SK-N-MC (cell line): ENCODE data around the gene RNF13.

ENCODE experiments used
- DNase-seq: peaks from one replicate; pipeline ENCODE4 v3.0.0-alpha.2; 2011; ENCODE audit warnings: low read depth, low spot score
- H3K27ac ChIP-seq: fragments of 200-600 bp; sonication (generic); 2 replicates; pipeline ENCODE4 v1.5.1; 2016; ENCODE audit warnings: mixed run types
- H3K36me3 ChIP-seq: fragments of 200-600 bp; sonication (generic); 2 replicates; pipeline ENCODE4 v1.6.1; 2017; ENCODE audit warnings: antibody characterized with exemption, low read length, mixed read lengths; ENCODE audit not compliant: insufficient read depth
- H3K4me3 ChIP-seq: fragments of 200-600 bp; sonication (generic); 2 replicates; pipeline ENCODE4 v1.5.1; 2016
- H3K9ac ChIP-seq: fragments of 200-600 bp; sonication (generic); 2 replicates; pipeline ENCODE4 v1.8.0; 2017; ENCODE audit warnings: mixed run types, mixed read lengths; ENCODE audit not compliant: insufficient read length
- H3K9me3 ChIP-seq: fragments of 200-600 bp; sonication (generic); 2 replicates; pipeline ENCODE4 v1.6.1; 2017; ENCODE audit warnings: low read depth, mild to moderate bottlenecking, antibody characterized with exemption, low read length, moderate library complexity, mixed read lengths
- EZH2 ChIP-seq: fragments of 200-600 bp; sonication (generic); IDR thresholded peaks from one replicate; pipeline ENCODE4 v1.6.1; 2017; ENCODE audit warnings: antibody characterized with exemption
- FOXP2 ChIP-seq: optimal IDR thresholded peaks from 2 replicates; pipeline ENCODE3; 2011; ENCODE audit warnings: mild to moderate bottlenecking, moderate library complexity; ENCODE audit not compliant: insufficient read depth; ENCODE audit errors: extremely low read length, control extremely low read depth
- POLR2AphosphoS5 ChIP-seq: IDR thresholded peaks from 2 replicates; pipeline ENCODE4 v1.6.1; 2012; ENCODE audit warnings: mild to moderate bottlenecking, low read depth, low read length, borderline replicate concordance

The RNF13 gene

DNA sequence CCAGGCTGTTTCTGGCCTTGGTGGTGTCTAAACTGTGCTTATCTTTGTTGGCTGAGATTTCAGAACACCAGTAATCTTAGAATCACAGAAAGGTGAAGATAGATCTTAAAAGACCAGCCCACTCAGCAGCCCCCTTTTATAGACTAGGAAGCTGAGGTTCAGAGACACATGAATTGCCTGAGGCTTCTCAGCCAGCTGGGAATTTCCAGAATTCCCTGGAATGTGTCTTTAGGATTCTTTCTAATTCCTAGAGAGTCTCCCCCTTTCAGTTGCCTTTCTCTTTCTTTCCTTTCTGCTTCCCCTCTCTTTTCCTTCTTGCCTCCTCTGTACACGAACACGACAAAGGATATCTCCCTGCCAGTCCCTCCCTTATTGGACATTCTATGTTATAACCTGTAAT lies 40.2 kb upstream of the RNF13 start:
- no peaks in the 10 kb centered on the region for H3K9me3 ChIP-seq
- no peak overlapping the region for H3K4me3 ChIP-seq
- no peak for DNase-seq
- H3K27ac ChIP-seq, result no peak overlapping the region
- TF ChIP-seq POLR2AphosphoS5 (no peak), FOXP2 (no peak), EZH2 (no peak)
- no peak overlapping the region for H3K9ac ChIP-seq
- no peaks in the 10 kb centered on the region for H3K36me3 ChIP-seq

DNA sequence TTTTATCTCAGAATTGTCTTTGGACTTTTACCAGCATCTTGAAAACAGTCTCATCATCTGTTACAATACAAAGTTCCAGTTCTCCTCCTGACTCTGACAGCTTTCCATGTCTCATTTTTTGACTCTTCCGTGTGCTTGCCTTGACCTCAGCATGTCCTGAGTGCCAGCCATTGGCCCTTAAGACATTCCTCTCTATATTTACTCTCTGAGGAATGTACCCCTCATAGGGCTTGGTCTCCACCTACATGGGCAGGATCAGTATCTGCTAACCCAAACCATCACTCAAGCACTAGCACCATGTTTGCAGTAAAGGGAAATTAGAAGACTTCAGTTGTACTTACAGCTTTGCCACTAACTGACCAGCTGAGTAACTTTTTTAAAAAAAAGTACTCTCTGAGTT lies 36.8 kb upstream of the RNF13 start:
- TF ChIP-seq FOXP2 (no peak), EZH2 (no peak), POLR2AphosphoS5 (no peak)
- DNase-seq, result no peak
- Histone ChIP-seq H3K9me3 (no peaks in the 10 kb centered on the region), H3K36me3 (no peaks in the 10 kb centered on the region), H3K4me3 (no peak overlapping the region), H3K9ac (no peak overlapping the region), H3K27ac (no peak overlapping the region)

DNA sequence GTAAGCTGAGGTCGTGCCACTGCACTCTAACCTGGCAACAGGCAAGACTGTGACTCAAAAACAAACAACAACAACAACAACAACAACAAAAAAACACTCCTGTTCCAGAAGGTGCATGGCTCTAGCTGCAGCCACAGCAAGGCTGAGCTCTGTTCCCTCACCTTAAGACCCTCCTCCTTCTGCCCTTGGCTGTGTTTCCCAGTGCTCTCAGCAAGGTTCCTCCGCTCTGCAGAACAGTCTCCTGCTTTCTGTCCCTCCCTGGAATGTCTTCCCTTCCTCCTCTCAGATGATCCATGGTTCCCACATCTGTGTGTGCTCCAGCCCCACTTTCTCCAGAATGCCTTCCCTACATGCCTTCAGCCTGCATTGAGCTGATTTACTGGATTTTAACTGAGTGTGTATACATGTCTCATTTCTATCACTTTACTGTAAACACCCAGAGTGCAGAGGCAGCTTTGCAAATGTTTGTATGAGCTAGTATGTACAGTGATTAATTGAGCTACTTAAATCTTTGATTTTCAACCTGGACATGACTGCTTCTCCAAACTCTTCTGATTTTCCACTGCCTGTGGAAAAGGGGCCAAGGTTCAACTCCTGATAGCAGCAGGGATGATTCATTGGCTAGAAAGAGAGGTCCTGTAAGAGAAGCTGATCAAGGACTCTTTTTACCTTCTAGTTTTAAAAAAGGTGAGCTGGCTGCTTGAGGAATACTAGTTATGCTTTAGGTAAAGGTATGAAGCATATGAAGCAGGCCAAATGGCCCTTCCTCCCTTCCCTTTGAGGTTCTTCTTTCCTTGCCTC lies 35.4 kb upstream of the RNF13 start:
- H3K9ac ChIP-seq, result no peak overlapping the region
- no peak for DNase-seq
- no peak for TF ChIP-seq FOXP2
- no peak for TF ChIP-seq POLR2AphosphoS5
- no peak for TF ChIP-seq EZH2
- H3K27ac ChIP-seq, result no peak overlapping the region
- no peaks in the 10 kb centered on the region for H3K9me3 ChIP-seq
- H3K4me3 ChIP-seq, result no peak overlapping the region
- H3K36me3 ChIP-seq, result no peaks in the 10 kb centered on the region

DNA sequence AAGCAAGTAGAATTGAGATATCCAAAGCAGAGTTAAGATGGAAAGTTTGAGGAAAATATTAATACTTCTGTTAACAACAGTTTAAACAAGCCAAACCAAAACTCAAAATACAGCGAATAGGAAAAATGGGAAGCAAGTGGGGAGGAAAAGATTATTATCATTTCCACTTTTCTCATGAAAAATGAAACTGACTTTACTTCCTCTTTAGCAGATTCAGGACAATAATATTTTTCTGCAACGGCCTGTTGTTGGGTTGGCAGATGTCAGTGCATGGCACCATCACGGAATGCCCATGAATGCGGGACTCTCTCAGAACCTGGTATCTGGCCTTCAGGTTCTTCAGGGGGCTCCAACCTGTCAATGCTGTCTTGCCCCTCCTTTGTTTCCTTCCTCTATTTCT lies 31.8 kb upstream of the RNF13 start:
- no peaks in the 10 kb centered on the region for H3K36me3 ChIP-seq
- TF ChIP-seq EZH2 (no peak), POLR2AphosphoS5 (no peak), FOXP2 (no peak)
- no peak overlapping the region for H3K27ac ChIP-seq
- H3K4me3 ChIP-seq, result no peak overlapping the region
- no peak overlapping the region for H3K9ac ChIP-seq
- DNase-seq, result no peak
- H3K9me3 ChIP-seq, result no peaks in the 10 kb centered on the region

DNA sequence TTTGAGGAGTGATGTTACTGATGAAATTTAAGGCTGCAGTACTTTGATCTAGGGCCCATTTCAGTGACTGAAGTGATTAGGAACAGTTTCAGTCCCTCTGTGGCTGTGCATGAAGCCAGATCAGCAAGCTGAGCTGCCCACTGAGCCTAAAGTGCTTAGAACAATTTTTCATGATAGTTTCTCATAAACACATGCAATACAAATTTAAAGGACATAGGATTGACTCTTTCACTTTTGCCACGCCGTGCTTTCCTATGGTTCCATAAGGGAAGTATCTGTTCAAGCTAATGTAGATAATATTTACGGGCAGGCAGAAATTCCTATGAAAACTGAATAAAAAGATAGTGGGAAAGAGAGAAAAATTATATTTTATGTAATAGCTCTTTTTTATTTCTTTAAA lies 31.3 kb upstream of the RNF13 start:
- Histone ChIP-seq H3K27ac (no peak overlapping the region), H3K36me3 (no peaks in the 10 kb centered on the region), H3K9me3 (no peaks in the 10 kb centered on the region), H3K4me3 (no peak overlapping the region), H3K9ac (no peak overlapping the region)
- TF ChIP-seq POLR2AphosphoS5, result no peak
- no peak for TF ChIP-seq EZH2
- TF ChIP-seq FOXP2, result no peak
- no peak for DNase-seq

DNA sequence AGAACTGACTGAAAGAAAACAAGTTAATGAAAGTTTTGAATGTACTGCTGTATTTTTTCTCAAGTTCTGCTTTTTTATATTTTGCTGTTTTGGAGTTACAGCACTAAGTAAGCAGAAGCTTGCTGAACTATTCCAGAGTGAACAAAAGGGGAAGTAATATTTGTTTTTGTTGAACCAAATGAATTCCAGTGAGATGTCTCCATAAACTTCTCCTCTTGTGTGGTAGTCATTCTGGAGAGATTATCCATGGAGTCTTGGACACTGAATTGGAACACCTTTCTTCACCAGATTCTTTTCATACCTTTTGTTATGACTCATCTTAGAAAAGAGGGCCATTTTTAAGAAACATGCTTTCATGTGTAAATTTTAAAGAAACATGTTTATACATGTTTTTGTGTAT lies 29.4 kb upstream of the RNF13 start:
- no peak for TF ChIP-seq FOXP2
- TF ChIP-seq EZH2, result no peak
- TF ChIP-seq POLR2AphosphoS5, result no peak
- H3K4me3 ChIP-seq, result no peak overlapping the region
- no peaks in the 10 kb centered on the region for H3K36me3 ChIP-seq
- no peak overlapping the region for H3K9ac ChIP-seq
- no peak for DNase-seq
- no peaks in the 10 kb centered on the region for H3K9me3 ChIP-seq
- no peak overlapping the region for H3K27ac ChIP-seq

DNA sequence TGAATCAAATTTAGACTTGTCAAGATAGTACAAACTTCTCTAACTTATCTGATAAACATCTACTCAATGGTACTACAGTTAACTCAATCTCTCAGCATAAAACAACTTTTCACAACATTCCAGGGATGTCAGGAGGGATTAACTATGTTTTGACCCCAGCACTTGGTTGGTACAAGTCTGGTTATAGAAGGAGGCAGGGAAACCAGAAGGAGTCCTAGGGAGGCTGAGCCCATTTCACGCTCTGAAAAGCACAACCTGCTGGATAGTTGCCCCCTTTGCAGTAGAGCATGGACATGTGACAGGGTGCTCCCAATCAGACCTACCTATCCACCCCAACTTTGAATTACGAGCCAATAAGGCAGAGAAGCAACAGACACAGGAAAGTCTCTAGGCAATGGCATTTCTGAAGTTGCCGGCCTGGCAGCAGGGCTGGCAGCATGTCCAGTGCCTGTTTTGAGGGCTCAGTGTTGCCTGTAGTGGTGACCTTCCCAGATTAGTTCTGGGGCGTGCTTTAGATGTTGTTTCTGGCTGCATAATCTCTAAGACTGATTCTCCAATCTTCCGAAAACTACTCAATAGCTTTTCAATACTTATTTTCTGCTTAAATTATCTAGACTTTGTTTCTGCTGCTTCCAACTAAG lies 28.8 kb upstream of the RNF13 start:
- TF ChIP-seq POLR2AphosphoS5, result no peak
- TF ChIP-seq EZH2, result no peak
- no peak for TF ChIP-seq FOXP2
- H3K9me3 ChIP-seq, result no peaks in the 10 kb centered on the region
- no peaks in the 10 kb centered on the region for H3K36me3 ChIP-seq
- H3K4me3 ChIP-seq, result no peak overlapping the region
- H3K9ac ChIP-seq, result no peak overlapping the region
- no peak for DNase-seq
- no peak overlapping the region for H3K27ac ChIP-seq

DNA sequence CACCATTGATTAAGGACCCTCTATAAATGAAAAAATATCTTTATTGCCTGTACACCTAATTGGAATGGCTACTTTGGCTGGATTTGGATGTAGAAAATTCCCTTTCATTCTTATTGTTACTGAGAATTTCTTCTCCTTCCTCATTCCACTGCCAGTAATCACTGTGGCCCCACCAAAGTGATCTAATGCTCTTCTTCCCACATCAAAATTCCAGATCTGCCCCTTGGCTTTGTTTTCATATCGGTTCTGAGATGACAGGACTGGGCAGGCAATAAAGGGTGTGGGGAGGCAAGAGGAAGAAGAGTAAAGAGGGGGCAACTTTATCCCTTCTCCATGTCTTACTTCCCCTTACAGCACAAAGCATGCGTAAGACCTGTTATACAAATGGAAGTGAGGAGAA lies 22.7 kb upstream of the RNF13 start:
- no peak for DNase-seq
- Histone ChIP-seq H3K36me3 (no peaks in the 10 kb centered on the region), H3K9ac (no peak overlapping the region), H3K9me3 (no peaks in the 10 kb centered on the region), H3K27ac (no peak overlapping the region), H3K4me3 (no peak overlapping the region)
- TF ChIP-seq POLR2AphosphoS5, result no peak
- TF ChIP-seq FOXP2, result no peak
- TF ChIP-seq EZH2, result no peak
